ENCODE results near the gene NUMB. TPM values are rescaled to one million over a fixed set of nuclear protein-coding genes. Genes with fewer than 3 reads are reported as not detected.

The NUMB gene
- total RNA-seq: 10 to 100 TPM; 27.7 to 52.8 (median 34.2) TPM

DNA sequence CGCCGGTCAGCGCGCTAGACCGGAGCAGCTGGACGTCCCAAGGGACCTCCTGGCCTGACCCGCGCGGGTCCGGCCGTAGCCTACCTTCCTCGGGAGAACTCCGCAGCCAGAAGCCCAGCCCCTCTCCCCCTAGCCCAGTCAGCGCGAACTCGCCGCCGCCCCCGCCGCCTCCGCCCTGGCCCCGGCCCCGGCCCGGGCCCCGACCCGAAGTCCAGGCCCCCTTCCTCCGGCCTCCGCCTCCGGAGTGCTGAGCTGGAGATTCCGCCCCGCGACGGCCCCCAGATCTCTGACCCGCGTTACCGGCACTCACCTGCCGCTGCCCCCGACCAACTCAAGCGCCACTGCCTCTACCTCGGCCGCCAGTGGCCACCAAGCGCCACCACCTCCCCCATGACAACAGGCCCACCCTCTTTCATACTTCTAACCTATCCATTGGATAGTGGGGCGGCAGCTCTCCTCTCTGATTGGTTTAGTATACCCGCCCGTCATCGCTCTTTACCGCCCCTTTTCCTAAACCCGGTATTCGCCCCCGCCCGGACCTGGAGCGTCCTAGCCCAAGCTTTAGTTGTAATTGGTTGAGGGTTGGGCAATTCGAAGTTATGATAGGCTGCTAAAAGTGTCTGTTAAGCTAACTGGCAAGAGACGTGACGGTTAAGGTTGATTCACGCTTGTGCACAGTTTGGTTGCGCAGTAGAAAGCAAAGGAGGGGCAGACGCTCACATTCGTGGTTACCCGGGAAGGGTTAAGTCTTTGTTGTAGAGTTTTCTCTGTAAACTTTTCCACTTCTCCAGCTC, at the start of gene NUMB:
Gene NUMB, minus strand, starts transcription at position 364 of the 794 bp plus-strand sequence. CDS start 102,795 bp downstream, outside the sequence.
- H3K27ac ChIP-seq: peak within 1 kb of the TSS; percentile 96 to 98 (median 98)
- no peaks in the 10 kb centered on the region for H3K9me3 ChIP-seq
- peak; percentile 94 for DNase-seq
- TF ChIP-seq, protein P1, sequence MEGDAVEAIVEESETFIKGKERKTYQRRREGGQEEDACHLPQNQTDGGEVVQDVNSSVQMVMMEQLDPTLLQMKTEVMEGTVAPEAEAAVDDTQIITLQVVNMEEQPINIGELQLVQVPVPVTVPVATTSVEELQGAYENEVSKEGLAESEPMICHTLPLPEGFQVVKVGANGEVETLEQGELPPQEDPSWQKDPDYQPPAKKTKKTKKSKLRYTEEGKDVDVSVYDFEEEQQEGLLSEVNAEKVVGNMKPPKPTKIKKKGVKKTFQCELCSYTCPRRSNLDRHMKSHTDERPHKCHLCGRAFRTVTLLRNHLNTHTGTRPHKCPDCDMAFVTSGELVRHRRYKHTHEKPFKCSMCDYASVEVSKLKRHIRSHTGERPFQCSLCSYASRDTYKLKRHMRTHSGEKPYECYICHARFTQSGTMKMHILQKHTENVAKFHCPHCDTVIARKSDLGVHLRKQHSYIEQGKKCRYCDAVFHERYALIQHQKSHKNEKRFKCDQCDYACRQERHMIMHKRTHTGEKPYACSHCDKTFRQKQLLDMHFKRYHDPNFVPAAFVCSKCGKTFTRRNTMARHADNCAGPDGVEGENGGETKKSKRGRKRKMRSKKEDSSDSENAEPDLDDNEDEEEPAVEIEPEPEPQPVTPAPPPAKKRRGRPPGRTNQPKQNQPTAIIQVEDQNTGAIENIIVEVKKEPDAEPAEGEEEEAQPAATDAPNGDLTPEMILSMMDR (IDR thresholded peaks at IDR 0.05): peak in 3 of 6 experiments; percentile 11 to 33 (median 25)
- peak in 3 of 4 donors; percentile 51 to 91 (median 55) for TF ChIP-seq POLR2A (IDR thresholded peaks at IDR 0.05)
- H3K27me3 ChIP-seq: no peaks in the 10 kb centered on the region
- 0 to 2% methylated on average over 16 to 24 of the region's 60 CpGs for WGBS, 2 donors
- H3K36me3 ChIP-seq: no peaks in the 10 kb centered on the region
- intact Hi-C loops (cut with DNase I): no loop called here
- H3K4me1 ChIP-seq: peaks cover 30 to 83% (median 45%) of the 10 kb centered on the region in 3 donors
- H3K4me3 ChIP-seq: peak within 1 kb of the TSS; percentile 97 to 99 (median 98)

DNA sequence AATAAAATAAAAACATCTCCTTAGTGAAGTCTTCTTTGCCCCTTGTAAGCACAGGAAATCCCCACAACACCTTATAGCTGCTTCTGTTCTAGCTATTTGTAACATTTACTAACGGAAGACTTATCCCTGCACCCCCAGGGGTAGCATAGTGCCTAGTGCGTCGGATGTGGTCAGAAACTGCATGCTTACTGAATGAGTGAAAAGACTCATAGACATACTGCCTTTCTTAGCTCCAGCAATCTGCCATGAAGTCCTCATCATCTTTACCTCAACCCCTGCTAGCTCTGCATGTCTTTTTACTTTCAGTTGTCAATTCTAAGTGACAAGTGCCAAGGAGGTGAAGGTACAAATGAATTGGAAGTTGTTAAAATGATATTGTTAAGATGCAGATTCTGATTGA, 45.3 kb upstream of the NUMB start:
- peaks cover 0 to 4% (median 0%) of the 10 kb centered on the region in 3 donors for H3K4me1 ChIP-seq
- peaks cover 0 to 41% (median 0%) of the 10 kb centered on the region in 3 donors for H3K36me3 ChIP-seq
- no peaks in the 10 kb centered on the region for H3K9me3 ChIP-seq
- DNase-seq: no peak
- TF ChIP-seq POLR2A (IDR thresholded peaks at IDR 0.05): no peak
- TF ChIP-seq, protein P1 (IDR thresholded peaks at IDR 0.05): no peak
- H3K27me3 ChIP-seq: no peaks in the 10 kb centered on the region
- intact Hi-C loops (cut with DNase I): no loop called here
- no peak overlapping the region for H3K27ac ChIP-seq
- no peak overlapping the region for H3K4me3 ChIP-seq
- 92 to 93% methylated on average over 3 of the region's 3 CpGs for WGBS, 2 donors

DNA sequence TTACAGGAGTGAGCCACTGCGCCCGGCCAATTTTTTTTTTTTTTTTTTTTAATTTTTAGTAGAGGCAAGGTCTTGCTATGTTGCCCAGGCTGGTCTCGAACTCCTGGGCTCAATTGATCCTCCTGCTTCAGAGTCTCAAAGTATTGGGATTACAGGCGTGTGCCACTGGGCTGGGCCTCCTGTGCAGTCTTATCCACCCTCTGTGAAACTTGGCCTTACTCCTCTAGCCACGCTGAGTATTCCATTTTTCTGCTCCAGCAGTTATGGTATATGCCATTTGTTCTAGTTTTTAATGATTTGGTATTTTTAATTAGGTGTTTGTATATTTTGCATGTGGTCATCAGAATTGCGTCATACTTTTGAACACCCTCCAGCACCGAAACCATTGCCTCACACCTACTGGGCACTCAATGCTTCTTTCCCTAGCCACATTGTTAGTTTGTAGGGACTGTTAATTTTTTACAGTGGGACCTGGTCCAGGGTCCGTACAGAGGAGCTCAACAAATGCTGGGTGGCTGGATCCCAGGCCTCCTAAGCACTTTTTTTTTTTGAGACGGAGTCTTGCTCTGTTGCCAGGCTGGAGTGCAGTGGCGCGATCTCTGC, 43.8 kb upstream of the NUMB start:
- H3K4me3 ChIP-seq: no peak overlapping the region
- H3K36me3 ChIP-seq: peaks cover 0 to 53% (median 0%) of the 10 kb centered on the region in 3 donors
- H3K27me3 ChIP-seq: no peaks in the 10 kb centered on the region
- TF ChIP-seq, protein P1 (IDR thresholded peaks at IDR 0.05): no peak
- no peak for TF ChIP-seq POLR2A (IDR thresholded peaks at IDR 0.05)
- DNase-seq: no peak
- H3K9me3 ChIP-seq: no peaks in the 10 kb centered on the region
- H3K4me1 ChIP-seq: no peaks in the 10 kb centered on the region
- 85 to 86% methylated on average over 11 of the region's 11 CpGs for WGBS, 2 donors
- no peak overlapping the region for H3K27ac ChIP-seq
- intact Hi-C loops (cut with DNase I): no loop called here

DNA sequence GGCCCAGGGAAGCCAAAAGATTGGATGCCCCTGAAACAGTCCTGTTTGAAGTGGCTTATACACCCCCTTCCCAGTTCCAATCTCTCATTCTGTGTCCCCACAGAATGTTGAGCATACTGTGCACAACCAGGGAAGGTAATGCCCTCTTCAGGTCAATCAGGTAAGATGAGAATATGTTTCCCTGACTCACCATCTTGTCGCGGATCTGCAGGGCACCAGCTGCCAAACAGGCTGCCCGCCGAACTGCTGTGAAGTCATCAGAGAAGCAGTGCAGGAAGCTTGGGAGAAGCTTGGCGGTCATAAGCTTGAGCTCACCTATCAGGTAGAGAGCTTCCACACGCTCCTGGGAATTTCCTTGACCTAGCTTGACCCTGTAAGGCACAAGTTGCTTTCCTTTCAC, 42.0 kb upstream of the NUMB start:
- H3K4me3 ChIP-seq: no peak overlapping the region
- 72 to 85% methylated on average over 4 to 6 of the region's 6 CpGs for WGBS, 2 donors
- TF ChIP-seq, protein P1 (IDR thresholded peaks at IDR 0.05): no peak
- TF ChIP-seq POLR2A (IDR thresholded peaks at IDR 0.05): no peak
- peaks cover 0 to 45% (median 0%) of the 10 kb centered on the region in 3 donors for H3K36me3 ChIP-seq
- no peaks in the 10 kb centered on the region for H3K27me3 ChIP-seq
- intact Hi-C loops (cut with DNase I): no loop called here
- DNase-seq: no peak
- peaks cover 0 to 3% (median 0%) of the 10 kb centered on the region in 3 donors for H3K4me1 ChIP-seq
- H3K27ac ChIP-seq: no peak overlapping the region
- no peaks in the 10 kb centered on the region for H3K9me3 ChIP-seq

DNA sequence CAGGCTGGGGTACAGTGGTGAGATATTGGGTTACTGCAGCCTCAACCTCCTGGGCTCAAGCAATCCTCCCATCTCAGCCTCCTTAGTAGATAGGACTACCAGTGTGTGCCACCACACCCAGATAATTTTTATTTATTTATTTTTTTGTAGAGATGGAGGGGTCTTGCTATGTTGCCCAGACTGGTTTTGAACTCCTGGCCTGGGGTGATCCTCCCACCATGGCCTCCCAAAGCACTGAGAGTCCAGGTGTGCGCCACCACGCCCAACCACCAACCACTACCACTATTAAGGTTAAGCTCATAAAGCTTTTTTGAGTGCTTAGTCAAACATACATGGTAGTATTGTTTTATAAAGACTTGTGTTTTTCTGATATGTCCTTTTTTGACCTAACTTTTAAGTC, 36.2 kb upstream of the NUMB start:
- H3K4me1 ChIP-seq: peaks cover 8 to 52% (median 27%) of the 10 kb centered on the region in 3 donors
- no peak overlapping the region for H3K27ac ChIP-seq
- peaks cover 0 to 43% (median 0%) of the 10 kb centered on the region in 3 donors for H3K36me3 ChIP-seq
- H3K27me3 ChIP-seq: no peaks in the 10 kb centered on the region
- 96 to 100% methylated on average over 2 of the region's 2 CpGs for WGBS, 2 donors
- no peak overlapping the region for H3K4me3 ChIP-seq
- intact Hi-C loops (cut with DNase I): no loop called here
- DNase-seq: no peak
- TF ChIP-seq POLR2A (IDR thresholded peaks at IDR 0.05): no peak
- TF ChIP-seq, protein P1 (IDR thresholded peaks at IDR 0.05): no peak
- H3K9me3 ChIP-seq: no peaks in the 10 kb centered on the region
